Thyroid gland (tissue), 4 donors: ENCODE data around the gene DIP2C.

Source experiments
- CTCF ChIP-seq, 6 experiments: fragments of 200-600 bp in 3 of 6; fragments of 450-650 bp in 3 of 6; sonication (generic) in 3 of 6; IDR thresholded peaks; one replicate each; pipeline ENCODE4 v1.5.1; 2016 to 2019; ENCODE audit warnings: antibody characterized with exemption in 6 of 6, mild to moderate bottlenecking in 2 of 6, inconsistent platforms in 1 of 6, moderate library complexity in 1 of 6
- POLR2A ChIP-seq, 2 donors: fragments of 450-650 bp; IDR thresholded peaks; one replicate each; pipeline ENCODE4 v1.6.1; 2017; ENCODE audit warnings: antibody characterized with exemption in 2 of 2, mild to moderate bottlenecking in 2 of 2, moderate library complexity in 1 of 2

GRCh38 chr10:565676-566075, 123.8 kb downstream of the DIP2C start:
- TF ChIP-seq CTCF (IDR thresholded peaks at IDR 0.05), result no peak
- TF ChIP-seq POLR2A (IDR thresholded peaks at IDR 0.05), result no peak
